Measurements from ENCODE around the gene ITPR1. TPM values are rescaled to one million over a fixed set of nuclear protein-coding genes. Genes with fewer than 3 reads are reported as not detected.

The ITPR1 gene
- total RNA-seq, 1 experiment from 2014 or later = 11.3 TPM

- Histone ChIP-seq H3K9me3 (ENCODE audit: insufficient read depth, low read depth) (no peaks in the 10 kb centered on the region), H3K36me3 (ENCODE audit: low read depth) (no peaks in the 10 kb centered on the region), H3K4me1 (replicated peaks; ENCODE audit: insufficient read depth) (no peaks in the 10 kb centered on the region), H3K4me3 (no peak overlapping the region), H4K20me1 (ENCODE audit: insufficient read depth) (no peaks in the 10 kb centered on the region), H3K4me2 (no peak overlapping the region), H3K79me2 (ENCODE audit: low read depth) (no peaks in the 10 kb centered on the region), H3F3A (ENCODE audit: insufficient read depth, low read depth) (no peaks in the 10 kb centered on the region), H3K27ac (no peak overlapping the region), H3K9me2 (ENCODE audit: insufficient read depth) (no peaks in the 10 kb centered on the region), H2AFZ (no peak overlapping the region), H3K27me3 (ENCODE audit: insufficient read depth, low read depth) (no peaks in the 10 kb centered on the region)
- TF ChIP-seq EZH2 (IDR thresholded peaks at IDR 0.05; ENCODE audit: low read depth) (no peak), CTCF (conservative IDR thresholded peaks at IDR 0.05) (no peak)
- ChIA-PET POLR2A (ENCODE audit: unreplicated experiment) (no interaction called here), CTCF (no interaction called here)
- DNase-seq = no peak
- intact Hi-C loops (cut with micrococcal nuclease; ENCODE audit: unreplicated experiment) = no loop called here
- no TSS peak for BruUV-seq (replicated peaks)
These were observed 130.4 kb downstream of the ITPR1 start for GRCh38 chr3:4623421-4623999.

- Histone ChIP-seq H3K79me2 (ENCODE audit: low read depth) (no peaks in the 10 kb centered on the region), H3K9me2 (ENCODE audit: insufficient read depth) (no peaks in the 10 kb centered on the region), H3K4me1 (replicated peaks; ENCODE audit: insufficient read depth) (no peaks in the 10 kb centered on the region), H2AFZ (no peak overlapping the region), H3K9me3 (ENCODE audit: insufficient read depth, low read depth) (no peaks in the 10 kb centered on the region), H4K20me1 (ENCODE audit: insufficient read depth) (no peaks in the 10 kb centered on the region), H3K27ac (no peak overlapping the region), H3K4me3 (no peak overlapping the region), H3K27me3 (ENCODE audit: insufficient read depth, low read depth) (no peaks in the 10 kb centered on the region), H3F3A (ENCODE audit: insufficient read depth, low read depth) (no peaks in the 10 kb centered on the region), H3K36me3 (ENCODE audit: low read depth) (no peaks in the 10 kb centered on the region), H3K4me2 (no peak overlapping the region)
- no peak for DNase-seq
- ChIA-PET POLR2A (ENCODE audit: unreplicated experiment) (no interaction called here), CTCF (no interaction called here)
- intact Hi-C loops (cut with micrococcal nuclease; ENCODE audit: unreplicated experiment) = no loop called here
- no peak for TF ChIP-seq CTCF (conservative IDR thresholded peaks at IDR 0.05)
- no peak for TF ChIP-seq EZH2 (IDR thresholded peaks at IDR 0.05; ENCODE audit: low read depth)
- no TSS peak for BruUV-seq (replicated peaks)
These were observed 134.7 kb downstream of the ITPR1 start for GRCh38 chr3:4627651-4628375.

- DNase-seq = no peak
- POLR2A ChIA-PET (ENCODE audit: unreplicated experiment) = no interaction called here
These were observed 136.2 kb downstream of the ITPR1 start for GRCh38 chr3:4629095-4630007.

More at GRCh38 chr3:4629095-4630007, 136.2 kb downstream of the ITPR1 start:
- Histone ChIP-seq H2AFZ (no peak overlapping the region), H3K4me3 (no peak overlapping the region), H4K20me1 (ENCODE audit: insufficient read depth) (no peaks in the 10 kb centered on the region), H3K4me2 (no peak overlapping the region), H3K79me2 (ENCODE audit: low read depth) (no peaks in the 10 kb centered on the region), H3F3A (ENCODE audit: insufficient read depth, low read depth) (no peaks in the 10 kb centered on the region), H3K27me3 (ENCODE audit: insufficient read depth, low read depth) (no peaks in the 10 kb centered on the region), H3K27ac (no peak overlapping the region), H3K36me3 (ENCODE audit: low read depth) (no peaks in the 10 kb centered on the region), H3K9me3 (ENCODE audit: insufficient read depth, low read depth) (no peaks in the 10 kb centered on the region), H3K9me2 (ENCODE audit: insufficient read depth) (no peaks in the 10 kb centered on the region), H3K4me1 (replicated peaks; ENCODE audit: insufficient read depth) (no peaks in the 10 kb centered on the region)
- intact Hi-C loops (cut with micrococcal nuclease; ENCODE audit: unreplicated experiment) = loop anchor here (5.0 kb wide), 1 partner anchor 137 kb away; the partner anchor contains the start of gene ITPR1
- TF ChIP-seq CTCF (conservative IDR thresholded peaks at IDR 0.05) (no peak), EZH2 (IDR thresholded peaks at IDR 0.05; ENCODE audit: low read depth) (no peak)
- CTCF ChIA-PET = no interaction called here
- BruUV-seq (replicated peaks) = no TSS peak

Measured in PC-9 (cell line).